ENCODE measurements around the gene LTN1. TPM values are rescaled to one million over a fixed set of nuclear protein-coding genes. Genes with fewer than 3 reads are reported as not detected.
"Not testable (repeated sequence)": the region's sequence is repeated elsewhere in the genome, so short reads cannot be mapped to it uniquely, and the experiment has no call there.

LTN1 gene
- total RNA-seq, 2 donors from 2014 or later, result 12.3 to 18.2 TPM

- Histone ChIP-seq H3K36me3 (no peaks in the 10 kb centered on the region), H3K4me1 (peaks cover 0 to 21% of the 10 kb centered on the region in 2 donors), H3K27me3 (no peaks in the 10 kb centered on the region), H3K27ac (no peak overlapping the region), H3K9me3 (no peaks in the 10 kb centered on the region), H3K4me3 (peak overlapping the region in 1 of 2 donors; percentile 97)
- DNase-seq (ENCODE audit: low spot score), result no peak
- TF ChIP-seq CTCF (IDR thresholded peaks at IDR 0.05), result no peak
Observed at GRCh38 chr21:29017639-29018237, 25.1 kb upstream of the LTN1 start.

- not testable (repeated sequence) for H3K36me3 ChIP-seq; H3K9me3 ChIP-seq; DNase-seq (ENCODE audit: low spot score); H3K27ac ChIP-seq; H3K27me3 ChIP-seq; H3K4me1 ChIP-seq; H3K4me3 ChIP-seq
Observed at GRCh38 chr21:29011236-29011635, 18.6 kb upstream of the LTN1 start.

DNA sequence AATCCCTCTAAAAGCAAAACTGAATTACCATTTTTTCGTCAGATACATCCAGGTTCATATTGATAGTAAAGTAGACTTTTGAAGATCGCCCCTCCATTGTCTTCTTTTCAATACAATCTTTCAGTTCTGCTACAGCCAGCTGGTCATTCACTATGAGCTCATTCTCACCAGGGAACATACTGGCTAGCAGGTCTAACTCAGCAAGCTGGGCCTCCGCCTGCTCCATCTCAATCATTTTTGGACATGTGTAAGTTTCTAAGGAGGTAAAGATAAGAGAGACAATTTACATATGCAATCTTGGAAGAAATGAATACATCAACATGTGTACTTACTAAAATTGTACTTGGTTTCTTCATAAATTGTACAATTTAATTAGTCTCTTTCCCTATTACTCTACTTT lies 15.7 kb upstream of the LTN1 start:
- no peak for DNase-seq (ENCODE audit: low spot score)
- TF ChIP-seq CTCF (IDR thresholded peaks at IDR 0.05), result no peak

DNA sequence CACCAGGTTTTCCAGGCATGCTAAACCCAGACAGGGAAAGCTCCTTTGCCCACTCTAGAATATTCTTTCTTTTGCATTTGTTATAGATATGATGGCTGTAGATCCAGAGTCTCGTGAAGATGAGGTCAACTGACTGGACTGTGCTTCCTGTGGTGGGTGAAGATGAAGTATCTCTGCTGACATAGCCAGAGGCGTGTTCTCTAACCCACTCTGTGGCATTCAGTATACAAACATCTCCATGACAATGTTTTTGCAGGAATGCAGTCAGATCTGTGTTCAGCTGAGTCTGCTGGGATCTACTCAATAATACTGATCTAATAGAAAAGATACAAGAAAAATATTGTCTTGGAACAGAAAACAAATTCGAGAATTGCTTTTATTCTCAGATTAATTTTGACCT lies 15.1 kb upstream of the LTN1 start:
- no peak for DNase-seq (ENCODE audit: low spot score)
- Histone ChIP-seq H3K36me3 (peaks cover 8% of the 10 kb centered on the region), H3K4me1 (no peaks in the 10 kb centered on the region), H3K27me3 (no peaks in the 10 kb centered on the region), H3K27ac (no peak overlapping the region), H3K9me3 (no peaks in the 10 kb centered on the region), H3K4me3 (no peak overlapping the region)
- no peak for TF ChIP-seq CTCF (IDR thresholded peaks at IDR 0.05)

More for the DNA sequence above, 15.7 kb upstream of the LTN1 start:
- peaks cover 8% of the 10 kb centered on the region for H3K36me3 ChIP-seq
- H3K9me3 ChIP-seq, result no peaks in the 10 kb centered on the region
- no peaks in the 10 kb centered on the region for H3K4me1 ChIP-seq
- no peak overlapping the region for H3K4me3 ChIP-seq
- no peaks in the 10 kb centered on the region for H3K27me3 ChIP-seq
- no peak overlapping the region for H3K27ac ChIP-seq

DNA sequence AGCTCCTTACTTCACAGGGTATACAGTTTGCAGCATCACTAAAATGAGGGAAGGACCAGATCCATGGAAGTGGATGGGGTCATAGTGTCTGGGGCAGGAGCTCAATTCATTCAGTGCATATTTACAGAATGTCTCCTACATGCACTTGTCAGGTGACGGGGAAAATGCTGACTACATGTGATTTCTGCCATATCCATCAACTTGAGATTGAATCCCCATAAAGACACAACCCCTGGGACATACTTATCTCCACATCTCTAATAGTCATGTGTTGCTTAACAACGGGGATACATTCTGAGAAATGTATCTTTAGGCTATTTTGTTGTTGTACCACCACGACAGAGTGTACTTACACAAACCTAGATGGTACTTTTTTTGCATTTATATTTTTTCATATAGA lies 14.5 kb upstream of the LTN1 start:
- Histone ChIP-seq H3K36me3 (peaks cover 8% of the 10 kb centered on the region), H3K4me1 (no peaks in the 10 kb centered on the region), H3K9me3 (no peaks in the 10 kb centered on the region), H3K27me3 (no peaks in the 10 kb centered on the region), H3K27ac (no peak overlapping the region), H3K4me3 (no peak overlapping the region)
- no peak for TF ChIP-seq CTCF (IDR thresholded peaks at IDR 0.05)
- no peak for DNase-seq (ENCODE audit: low spot score)

GRCh38 chr21:29005696-29006095 lies 13.0 kb upstream of the LTN1 start:
- Histone ChIP-seq H3K36me3 (peaks cover 8% of the 10 kb centered on the region), H3K9me3 (no peaks in the 10 kb centered on the region), H3K4me1 (no peaks in the 10 kb centered on the region), H3K27ac (no peak overlapping the region), H3K27me3 (no peaks in the 10 kb centered on the region), H3K4me3 (no peak overlapping the region)
- TF ChIP-seq CTCF (IDR thresholded peaks at IDR 0.05), result no peak
- DNase-seq (ENCODE audit: low spot score), result no peak

Data from right atrium auricular region (tissue), 2 donors.